SK-N-MC (cell line): ENCODE data around the gene TMEM141.

Experiments
- EZH2 ChIP-seq: fragments of 200-600 bp; sonication (generic); IDR thresholded peaks from one replicate; pipeline ENCODE4 v1.6.1; 2017; ENCODE audit warnings: antibody characterized with exemption
- FOXP2 ChIP-seq: optimal IDR thresholded peaks from 2 replicates; pipeline ENCODE3; 2011; ENCODE audit warnings: mild to moderate bottlenecking, moderate library complexity; ENCODE audit not compliant: insufficient read depth; ENCODE audit errors: extremely low read length, control extremely low read depth
- POLR2AphosphoS5 ChIP-seq: IDR thresholded peaks from 2 replicates; pipeline ENCODE4 v1.6.1; 2012; ENCODE audit warnings: mild to moderate bottlenecking, low read depth, low read length, borderline replicate concordance

- TF ChIP-seq EZH2 (no peak), POLR2AphosphoS5 (no peak), FOXP2 (no peak)
Measured at GRCh38 chr9:136823136-136824046, 32.2 kb downstream of the TMEM141 start.
